T47D (cell line): ENCODE measurements around the gene DYNLRB1.
"Not testable (repeated sequence)": the region's sequence is repeated elsewhere in the genome, so short reads cannot be mapped to it uniquely, and the experiment has no call there.

ENCODE experiments used
- DNase-seq, 2 experiments: peaks; one replicate each; pipeline versions ENCODE4 v3.0.0 to v3.0.0-alpha.2; 2011 to 2012; ENCODE audit warnings: low read depth in 1 of 2, low spot score in 1 of 2
- JUND ChIP-seq: IDR thresholded peaks from 2 replicates; pipeline ENCODE4 v1.6.1; 2012; ENCODE audit warnings: low read depth
- in situ Hi-C: cut with HindIII; loops from 2 replicates; pipeline ENCODE4 v1.10.0; 2016; ENCODE audit warnings: low sequenced_read_pairs, low pct_unique_long_range_greater_than_20kb

DYNLRB1 gene

GRCh38 chr20:34516247-34517113 lies at the start of gene DYNLRB1:
DYNLRB1 (plus strand) TSS chr20:34516422; CDS start chr20:34516459, 37 bp downstream.
- peak; percentile 89 to 98 for DNase-seq
- in situ Hi-C loops: no loop called here
- TF ChIP-seq JUND: no peak

DNA sequence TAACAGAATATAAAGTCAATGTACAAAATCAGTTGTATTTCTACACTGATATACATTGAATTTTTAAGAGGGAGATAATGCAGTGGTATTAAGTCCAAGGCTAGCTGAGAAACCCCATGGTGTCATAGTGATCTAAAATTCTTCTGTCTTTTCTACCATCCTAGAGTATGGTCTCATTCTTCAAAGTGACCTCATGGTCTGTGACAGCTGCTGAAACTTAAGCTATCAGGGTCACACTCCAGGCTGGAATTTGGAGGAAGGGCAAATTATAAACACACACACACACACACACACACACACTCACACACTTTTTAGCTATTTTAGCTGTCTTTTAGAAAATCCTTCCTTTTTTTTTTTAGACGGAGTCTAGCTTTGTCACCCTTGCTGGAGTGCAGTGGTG lies 47.3 kb upstream of the DYNLRB1 start:
- TF ChIP-seq JUND: no peak
- DNase-seq: no peak
- in situ Hi-C loops: no loop called here

DNA sequence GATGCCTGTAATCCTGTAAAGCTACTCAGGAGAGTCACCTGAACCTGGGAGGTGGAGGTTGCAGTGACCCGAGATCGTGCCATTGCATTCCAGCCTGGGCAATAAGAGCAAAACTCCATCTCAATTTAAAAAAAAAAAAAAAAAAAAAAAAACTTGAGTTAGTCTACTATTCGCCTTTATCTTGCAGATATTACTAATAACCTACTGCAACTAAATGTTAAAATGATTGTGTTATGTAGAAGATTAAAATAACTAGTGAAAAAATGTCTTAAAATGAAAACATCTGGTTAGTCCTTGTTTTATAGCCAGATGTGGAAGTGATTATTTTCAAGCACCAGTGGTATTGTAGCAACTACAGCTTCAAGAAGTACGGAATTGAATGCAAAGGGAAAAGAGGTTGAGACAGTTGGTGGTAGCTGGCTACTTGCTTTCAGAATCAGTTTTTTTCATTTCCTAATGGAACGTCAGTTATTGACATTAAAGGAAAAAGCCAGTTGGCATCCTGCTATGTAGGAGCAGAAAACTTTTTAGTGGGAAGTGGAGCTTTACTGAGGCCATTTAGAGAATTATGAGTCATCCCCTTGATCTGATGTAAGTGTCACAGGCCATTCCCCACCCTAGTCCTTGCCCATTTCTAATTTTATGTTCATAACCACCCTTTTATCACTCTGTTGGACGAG lies 43.8 kb upstream of the DYNLRB1 start:
- in situ Hi-C loops: no loop called here
- TF ChIP-seq JUND: no peak
- no peak for DNase-seq

- no peak for TF ChIP-seq JUND
- DNase-seq: peak in 1 of 2 experiments; percentile 51
- in situ Hi-C loops: no loop called here
These were observed 42.8 kb upstream of the DYNLRB1 start for GRCh38 chr20:34473262-34473883.

- in situ Hi-C loops: no loop called here
- TF ChIP-seq JUND: no peak
- no peak for DNase-seq
These were observed 40.1 kb upstream of the DYNLRB1 start for GRCh38 chr20:34475979-34476736.

GRCh38 chr20:34479627-34480026 lies 36.6 kb upstream of the DYNLRB1 start:
- no peak for TF ChIP-seq JUND
- DNase-seq: no peak
- in situ Hi-C loops: no loop called here

- in situ Hi-C loops, DNase-seq: not testable (repeated sequence)
These were observed 34.1 kb upstream of the DYNLRB1 start for GRCh38 chr20:34482154-34482553.

DNA sequence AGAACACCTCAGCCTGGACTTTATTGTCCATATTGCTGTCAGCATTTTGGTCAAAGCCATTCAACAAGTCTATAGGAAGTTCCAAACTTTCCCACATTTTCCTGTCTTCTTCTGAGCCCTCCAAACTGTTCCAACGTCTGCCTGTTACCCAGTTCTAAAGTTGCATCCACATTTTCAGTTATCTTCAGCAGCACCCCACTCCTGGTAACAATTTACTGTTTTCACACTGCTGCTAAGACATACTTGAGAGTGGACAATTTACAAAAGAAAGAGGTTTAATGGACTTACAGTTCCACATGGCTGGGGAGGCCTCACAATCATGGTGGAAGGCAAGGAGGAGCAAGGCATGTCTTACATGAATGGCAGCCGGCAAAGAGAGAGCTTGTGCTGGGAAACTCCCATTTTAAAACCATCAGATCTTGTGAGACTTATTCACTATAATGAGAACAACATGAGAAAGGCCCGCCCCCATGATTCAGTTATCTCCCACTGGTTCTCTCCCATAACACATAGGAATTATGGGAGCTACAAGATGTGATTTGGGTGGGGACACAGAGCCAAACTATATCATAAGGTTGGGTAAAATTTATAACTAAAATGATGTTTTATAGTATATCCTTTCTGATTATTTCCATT lies 32.5 kb upstream of the DYNLRB1 start:
- DNase-seq: not testable (repeated sequence)

GRCh38 chr20:34485068-34485634 lies 31.1 kb upstream of the DYNLRB1 start:
- TF ChIP-seq JUND: no peak
- no peak for DNase-seq
- in situ Hi-C loops: no loop called here

More for the DNA sequence above, 32.5 kb upstream of the DYNLRB1 start:
- in situ Hi-C loops: not testable (repeated sequence)

- DNase-seq: no peak
- TF ChIP-seq JUND: no peak
- in situ Hi-C loops: no loop called here
These were observed 24.8 kb upstream of the DYNLRB1 start for GRCh38 chr20:34491226-34491931.

- DNase-seq: no peak
- in situ Hi-C loops: no loop called here
- no peak for TF ChIP-seq JUND
These were observed 24.2 kb upstream of the DYNLRB1 start for GRCh38 chr20:34491932-34492509.
